Breast epithelium (tissue), 4 donors: ENCODE data around the gene ZNF320. TPM values are rescaled to one million over a fixed set of nuclear protein-coding genes. Genes with fewer than 3 reads are reported as not detected.
A peak's percentile ranks its signal among the peaks of the same experiment; 100 is the strongest.
"Not testable (repeated sequence)": the region's sequence is repeated elsewhere in the genome, so short reads cannot be mapped to it uniquely, and the experiment has no call there.

Source experiments
- DNase-seq, 2 donors: peaks; one replicate each; pipeline ENCODE4 v3.0.0-alpha.2; 2019; ENCODE audit warnings: low spot score in 2 of 2
- H3K27ac ChIP-seq, 2 donors: fragments of 200-600 bp; sonication (generic) in 1 of 2; one replicate each; pipeline ENCODE4 v1.5.1; 2016 to 2019; ENCODE audit warnings: mild to moderate bottlenecking in 1 of 2
- H3K27me3 ChIP-seq, 2 donors: fragments of 200-600 bp; sonication (generic) in 1 of 2; one replicate each; pipeline versions ENCODE4 v1.5.1 to v1.6.0; 2017 to 2019; ENCODE audit warnings: control low read depth in 1 of 2, mild to moderate bottlenecking in 1 of 2
- H3K36me3 ChIP-seq: fragments of 200-600 bp; one replicate; pipeline ENCODE4 v1.5.1; 2019
- H3K4me1 ChIP-seq, 2 donors: fragments of 200-600 bp; sonication (generic); one replicate each; pipeline ENCODE4 v1.5.1; 2016 to 2019; ENCODE audit warnings: control low read depth in 1 of 2
- H3K4me3 ChIP-seq, 3 donors: fragments of 200-600 bp; sonication (generic); 1 replicate in 2 of 3; 2 replicates in 1 of 3; pipeline ENCODE4 v1.5.1; 2016 to 2019; ENCODE audit warnings: mild to moderate bottlenecking in 3 of 3, moderate library complexity in 2 of 3
- H3K9me3 ChIP-seq, 2 donors: fragments of 200-600 bp; sonication (generic) in 1 of 2; one replicate each; pipeline ENCODE4 v1.5.1; 2016 to 2019; ENCODE audit warnings: control low read depth in 1 of 2
- POLR2A ChIP-seq: fragments of 450-650 bp; IDR thresholded peaks from one replicate; pipeline ENCODE4 v1.6.1; 2016; ENCODE audit warnings: antibody characterized with exemption, mild to moderate bottlenecking, moderate library complexity
- POLR2AphosphoS5 ChIP-seq, 3 donors: sonication (generic); formaldehyde crosslinking; IDR thresholded peaks; one replicate each; pipeline ENCODE4 v1.6.1; 2017; ENCODE audit warnings: antibody characterized with exemption in 3 of 3
- intact Hi-C: fragments of 100-400 bp; cut with DNase I; formaldehyde crosslinking; loops from one replicate; pipeline ENCODE4 v1.15.1; 2023; ENCODE audit warnings: low total_unique reads
- total RNA-seq, 3 donors: library from RNA; depleted of rRNA; stranded (reverse); fragments of >200 nt; gene quantifications; one replicate each; pipeline ENCODE4 v1.1.0, GENCODE V29; 2016
- TF ChIP-seq, protein P1 (sequence below), 3 donors: fragments of 450-650 bp; IDR thresholded peaks; one replicate each; pipeline ENCODE4 v1.5.1; 2016 to 2017; ENCODE audit warnings: antibody characterized with exemption in 3 of 3, mild to moderate bottlenecking in 3 of 3, moderate library complexity in 3 of 3

Gene ZNF320
- total RNA-seq, 3 donors from 2014 or later: 15.2 to 22.0 (median 18.4) TPM

DNA sequence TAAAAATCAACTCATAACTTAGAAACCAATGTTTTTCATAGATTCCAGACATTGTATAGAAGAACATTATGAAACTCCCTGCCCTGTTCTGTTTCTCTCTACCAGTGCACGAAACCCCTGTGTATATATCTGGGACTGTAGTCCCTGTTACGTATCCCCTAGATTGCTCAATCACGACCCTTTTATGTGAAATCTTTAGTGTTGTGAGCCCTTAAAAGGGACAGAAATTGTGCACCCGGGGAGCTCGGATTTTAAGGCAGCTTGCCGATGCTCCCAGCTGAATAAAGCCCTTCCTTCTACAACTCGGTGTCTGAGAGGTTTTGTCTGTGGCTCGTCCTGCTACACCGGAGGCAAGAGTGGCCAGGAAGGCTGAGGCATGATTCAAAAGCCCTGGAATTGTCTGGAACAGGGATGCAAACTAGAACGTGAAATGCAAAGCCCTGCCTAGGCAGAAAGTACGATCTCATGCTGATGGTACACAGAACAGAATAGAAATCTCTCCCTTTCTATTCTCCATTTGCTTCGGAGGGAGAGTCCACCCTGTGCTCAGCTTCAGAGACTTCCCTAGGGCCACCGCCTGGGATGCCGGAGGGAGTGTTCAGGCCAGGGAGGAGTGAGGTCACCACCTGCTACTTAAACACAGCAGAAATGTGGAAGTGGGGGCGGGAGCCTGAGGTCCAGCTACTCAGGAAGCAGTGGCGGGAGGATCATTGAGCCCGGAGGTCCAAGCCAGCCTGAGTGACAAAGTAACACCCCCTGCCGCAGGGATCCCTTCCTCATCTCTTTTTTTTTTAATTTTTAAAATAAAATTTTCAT is 26.6 kb upstream of the ZNF320 start:
- no peaks in the 10 kb centered on the region for H3K36me3 ChIP-seq
- no peaks in the 10 kb centered on the region for H3K27me3 ChIP-seq
- DNase-seq: peak in 1 of 2 donors; percentile 44
- H3K9me3 ChIP-seq: no peaks in the 10 kb centered on the region
- H3K4me1 ChIP-seq: no peaks in the 10 kb centered on the region
- TF ChIP-seq POLR2A (no peak), POLR2AphosphoS5 (IDR thresholded peaks at IDR 0.05) (no peak)
- TF ChIP-seq, protein P1, sequence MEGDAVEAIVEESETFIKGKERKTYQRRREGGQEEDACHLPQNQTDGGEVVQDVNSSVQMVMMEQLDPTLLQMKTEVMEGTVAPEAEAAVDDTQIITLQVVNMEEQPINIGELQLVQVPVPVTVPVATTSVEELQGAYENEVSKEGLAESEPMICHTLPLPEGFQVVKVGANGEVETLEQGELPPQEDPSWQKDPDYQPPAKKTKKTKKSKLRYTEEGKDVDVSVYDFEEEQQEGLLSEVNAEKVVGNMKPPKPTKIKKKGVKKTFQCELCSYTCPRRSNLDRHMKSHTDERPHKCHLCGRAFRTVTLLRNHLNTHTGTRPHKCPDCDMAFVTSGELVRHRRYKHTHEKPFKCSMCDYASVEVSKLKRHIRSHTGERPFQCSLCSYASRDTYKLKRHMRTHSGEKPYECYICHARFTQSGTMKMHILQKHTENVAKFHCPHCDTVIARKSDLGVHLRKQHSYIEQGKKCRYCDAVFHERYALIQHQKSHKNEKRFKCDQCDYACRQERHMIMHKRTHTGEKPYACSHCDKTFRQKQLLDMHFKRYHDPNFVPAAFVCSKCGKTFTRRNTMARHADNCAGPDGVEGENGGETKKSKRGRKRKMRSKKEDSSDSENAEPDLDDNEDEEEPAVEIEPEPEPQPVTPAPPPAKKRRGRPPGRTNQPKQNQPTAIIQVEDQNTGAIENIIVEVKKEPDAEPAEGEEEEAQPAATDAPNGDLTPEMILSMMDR (IDR thresholded peaks at IDR 0.05): no peak
- peak overlapping the region; percentile 95 to 98 for H3K27ac ChIP-seq
- intact Hi-C loops: no loop called here
- peak overlapping the region; percentile 67 to 81 (median 76) for H3K4me3 ChIP-seq

DNA sequence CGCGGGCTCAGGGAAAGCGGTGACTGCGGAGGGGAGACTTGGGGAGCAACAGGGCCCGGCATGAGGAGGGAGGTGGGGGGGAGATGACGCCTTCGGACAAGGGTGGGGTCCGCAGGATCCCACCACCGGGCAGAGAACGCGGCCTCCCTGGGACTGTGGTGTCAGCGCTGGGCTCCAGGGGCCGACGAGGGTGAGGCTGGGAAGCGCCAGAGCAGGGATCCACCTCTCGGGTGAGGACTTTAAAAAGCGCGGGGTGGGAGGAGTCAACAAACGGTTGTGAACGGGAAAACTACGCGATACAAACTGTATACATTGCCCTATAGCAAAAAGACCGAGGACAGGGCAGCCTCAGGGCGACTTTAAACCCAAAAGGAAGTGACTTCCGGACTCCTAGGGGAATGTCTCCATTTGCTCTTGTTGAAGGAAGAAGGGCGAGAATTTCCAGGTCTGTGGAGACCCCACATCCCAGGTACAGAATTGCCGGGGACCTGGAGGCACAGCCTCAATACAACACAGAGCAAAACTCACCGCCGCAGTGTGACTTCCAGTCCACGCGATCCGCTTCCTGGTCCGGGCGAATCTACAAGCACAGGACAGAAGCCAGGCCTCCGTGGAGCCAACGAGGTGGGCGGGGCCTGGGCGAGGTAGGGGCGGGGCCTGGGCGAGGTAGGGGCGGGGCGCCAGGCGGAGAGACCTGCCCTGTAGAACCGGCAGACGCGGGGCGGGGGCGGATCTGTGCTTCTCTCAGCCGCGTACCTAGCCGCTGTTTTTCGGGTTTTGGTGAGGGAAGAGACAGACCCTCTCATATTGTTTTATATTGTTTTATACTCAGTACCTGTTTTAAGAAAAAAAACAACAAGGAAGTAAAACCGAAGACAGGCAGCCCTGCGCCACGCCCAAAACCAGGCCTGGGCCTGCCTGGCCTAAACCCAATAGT is 25.7 kb upstream of the ZNF320 start, which contains the start of gene ZNF888:
ZNF888 (minus strand) TSS at position 588 of the 937 bp plus-strand sequence. CDS start 5,555 bp downstream, outside the sequence.
- H3K4me3 ChIP-seq: peak within 1 kb of the TSS; percentile 67 to 81 (median 76)
- intact Hi-C loops: no loop called here
- no peaks in the 10 kb centered on the region for H3K36me3 ChIP-seq
- H3K9me3 ChIP-seq: no peaks in the 10 kb centered on the region
- no peaks in the 10 kb centered on the region for H3K27me3 ChIP-seq
- no peaks in the 10 kb centered on the region for H3K4me1 ChIP-seq
- DNase-seq: peak; percentile 93 to 95
- peak within 1 kb of the TSS; percentile 95 to 98 for H3K27ac ChIP-seq
- TF ChIP-seq, protein P1 (IDR thresholded peaks at IDR 0.05): no peak
- peak; percentile 48 to 77 (median 66) for TF ChIP-seq POLR2AphosphoS5 (IDR thresholded peaks at IDR 0.05)
- TF ChIP-seq POLR2A: peak; percentile 39

DNA sequence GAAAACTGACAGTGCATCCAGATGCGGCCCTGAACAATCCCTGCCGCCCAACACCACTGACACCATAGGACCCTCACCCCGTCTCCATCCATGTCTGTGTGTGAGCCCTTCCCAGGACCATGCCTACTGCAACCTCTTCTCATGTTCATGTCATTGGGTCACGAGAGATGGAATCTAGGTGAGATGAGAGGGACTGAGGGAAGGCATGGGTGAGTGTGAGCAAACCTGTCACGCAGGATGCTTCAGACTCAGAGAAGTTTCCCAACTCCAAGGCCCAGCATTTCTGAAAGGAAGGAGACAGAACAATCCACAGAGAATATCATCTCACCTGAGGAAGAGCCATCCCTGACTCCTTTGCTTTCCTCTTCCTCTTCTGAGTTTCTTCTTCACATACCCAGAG is 20.1 kb upstream of the ZNF320 start:
- DNase-seq: no peak
- Histone ChIP-seq H3K4me1 (no peaks in the 10 kb centered on the region), H3K36me3 (no peaks in the 10 kb centered on the region), H3K9me3 (no peaks in the 10 kb centered on the region), H3K4me3 (no peak overlapping the region), H3K27ac (no peak overlapping the region), H3K27me3 (no peaks in the 10 kb centered on the region)
- intact Hi-C loops: no loop called here
- TF ChIP-seq, protein P1 (IDR thresholded peaks at IDR 0.05): no peak
- TF ChIP-seq POLR2A: no peak
- no peak for TF ChIP-seq POLR2AphosphoS5 (IDR thresholded peaks at IDR 0.05)

- Histone ChIP-seq H3K27ac (no peak overlapping the region), H3K36me3 (no peaks in the 10 kb centered on the region), H3K4me3 (no peak overlapping the region), H3K4me1 (no peaks in the 10 kb centered on the region), H3K9me3 (no peaks in the 10 kb centered on the region), H3K27me3 (no peaks in the 10 kb centered on the region)
- TF ChIP-seq POLR2A: no peak
- TF ChIP-seq, protein P1 (IDR thresholded peaks at IDR 0.05): no peak
- TF ChIP-seq POLR2AphosphoS5 (IDR thresholded peaks at IDR 0.05): no peak
- intact Hi-C loops: no loop called here
- DNase-seq: no peak
Observed at GRCh38 chr19:52910648-52911047, 13.2 kb upstream of the ZNF320 start.

DNA sequence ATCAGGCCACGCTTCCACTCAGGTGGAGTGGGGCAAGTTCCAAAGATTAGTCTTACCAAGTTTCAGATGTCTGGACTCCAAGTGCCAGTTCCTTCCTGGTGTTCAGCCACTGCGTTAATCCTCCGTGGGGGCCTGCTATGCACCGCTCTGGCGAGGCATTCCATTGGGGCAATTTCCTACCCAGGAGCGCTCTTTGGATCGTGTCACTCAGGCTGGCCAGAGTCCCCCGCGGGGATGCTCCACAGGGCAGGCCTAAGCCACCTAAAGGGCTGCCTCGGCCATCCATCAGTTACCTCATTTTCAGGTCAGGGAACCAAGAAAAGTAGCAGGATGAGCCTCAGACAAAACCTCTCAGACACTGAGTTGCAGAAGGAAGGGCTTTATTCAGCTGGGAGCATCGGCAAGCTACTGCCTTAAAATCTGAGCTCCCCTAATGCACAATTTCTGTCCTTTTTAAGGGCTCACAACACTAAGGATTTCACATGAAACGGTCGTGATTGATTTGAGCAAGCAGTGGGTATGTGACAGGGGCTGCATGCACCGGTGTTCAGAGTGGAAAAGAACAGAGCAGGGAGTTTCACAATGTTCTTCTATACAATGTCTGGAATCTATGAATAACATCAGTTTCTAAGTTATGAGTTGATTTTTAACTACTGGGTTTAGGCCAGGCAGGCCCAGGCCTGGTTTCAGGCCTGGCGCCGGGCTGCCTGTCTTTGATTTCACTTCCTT is 6.8 kb upstream of the ZNF320 start:
- H3K4me1 ChIP-seq, H3K27me3 ChIP-seq, intact Hi-C loops, H3K9me3 ChIP-seq, DNase-seq, H3K4me3 ChIP-seq, H3K27ac ChIP-seq, H3K36me3 ChIP-seq: not testable (repeated sequence)
